ENCODE measurements around the gene NKAIN1. TPM values are rescaled to one million over a fixed set of nuclear protein-coding genes. Genes with fewer than 3 reads are reported as not detected.
"Not testable (repeated sequence)": the region's sequence is repeated elsewhere in the genome, so short reads cannot be mapped to it uniquely, and the experiment has no call there.

Gene NKAIN1
- 40.0 TPM for polyA plus RNA-seq (2013, experiment 1 of 2)
- polyA plus RNA-seq (2013, experiment 2 of 2): 39.7 TPM

- Histone ChIP-seq H3K23ac (ENCODE audit: low read length) (no peak within 1 kb of the TSS), H3K36me3 (ENCODE audit: control insufficient read depth, insufficient read depth, low read length) (no peaks in the 10 kb centered on the region), H3K27ac (ENCODE audit: low read depth, low read length) (no peak within 1 kb of the TSS), H3K4me2 (ENCODE audit: low read length) (peak within 1 kb of the TSS; percentile 96), H3K56ac (ENCODE audit: low read length) (peak within 1 kb of the TSS; percentile 90), H3K4ac (ENCODE audit: low read depth, low read length) (no peak within 1 kb of the TSS), H4K8ac (ENCODE audit: low read depth, low read length) (no peak within 1 kb of the TSS), H3K79me1 (ENCODE audit: low read length) (peaks cover 1% of the 10 kb centered on the region), H3K4me3 (ENCODE audit: low read length) (peak within 1 kb of the TSS; percentile 45), H2AK5ac (ENCODE audit: low read length) (no peak within 1 kb of the TSS), H3K79me2 (ENCODE audit: control insufficient read depth, insufficient read depth, low read length) (no peaks in the 10 kb centered on the region), H4K5ac (ENCODE audit: low read length) (no peak within 1 kb of the TSS), H2BK120ac (ENCODE audit: low read depth, low read length) (no peak within 1 kb of the TSS), H2BK5ac (ENCODE audit: low read length) (no peak within 1 kb of the TSS), H3K18ac (ENCODE audit: low read length) (peak within 1 kb of the TSS; percentile 10), H3K4me1 (ENCODE audit: control insufficient read depth, low read depth, low read length) (no peaks in the 10 kb centered on the region), H2BK15ac (replicated peaks; ENCODE audit: low read depth) (no peak within 1 kb of the TSS), H3K27me3 (ENCODE audit: insufficient read depth, low read length, poor library complexity) (no peaks in the 10 kb centered on the region), H3K9ac (ENCODE audit: low read length) (peak within 1 kb of the TSS; percentile 70)
- peak; percentile 70 for DNase-seq
- no CpG with 5 or more reads among the region's 57 CpGs for WGBS (ENCODE audit: extremely low coverage, insufficient coverage, low lambda C conversion rate)
These were observed at the start of gene NKAIN1 for GRCh38 chr1:31239653-31240241. TSS of gene NKAIN1 (minus strand) at chr1:31239887. CDS start at chr1:31239547, 340 bp downstream.

DNA sequence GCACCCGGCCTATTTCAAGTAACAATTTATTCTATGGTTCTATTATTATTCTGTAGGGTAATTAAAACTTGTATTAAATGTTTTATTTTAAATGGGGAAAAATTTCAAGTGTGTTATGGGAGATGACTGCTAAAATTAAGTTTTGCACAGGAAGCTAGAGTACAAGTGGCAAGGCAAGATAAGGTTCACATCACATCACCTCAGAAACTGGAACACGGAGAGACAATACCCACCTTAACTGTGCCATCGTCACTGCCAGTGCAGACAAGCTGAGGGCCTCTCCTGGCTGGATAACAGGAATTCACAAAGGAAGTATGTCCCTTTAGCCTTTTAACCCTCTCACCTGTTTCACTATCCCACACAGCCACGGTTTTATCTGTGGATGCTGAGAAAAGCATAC, 49.3 kb upstream of the NKAIN1 start:
- Histone ChIP-seq H3K79me1 (ENCODE audit: low read length) (peaks cover 6% of the 10 kb centered on the region), H3K18ac (ENCODE audit: low read length) (no peak overlapping the region), H3K27me3 (ENCODE audit: insufficient read depth, low read length, poor library complexity) (no peaks in the 10 kb centered on the region), H3K4me2 (ENCODE audit: low read length) (no peak overlapping the region), H3K4me3 (ENCODE audit: low read length) (no peak overlapping the region), H4K8ac (ENCODE audit: low read depth, low read length) (no peak overlapping the region), H3K4me1 (ENCODE audit: control insufficient read depth, low read depth, low read length) (no peaks in the 10 kb centered on the region), H3K9ac (ENCODE audit: low read length) (no peak overlapping the region), H3K79me2 (ENCODE audit: control insufficient read depth, insufficient read depth, low read length) (no peaks in the 10 kb centered on the region), H2AK5ac (ENCODE audit: low read length) (no peak overlapping the region), H2BK5ac (ENCODE audit: low read length) (no peak overlapping the region), H4K5ac (ENCODE audit: low read length) (no peak overlapping the region), H3K56ac (ENCODE audit: low read length) (no peak overlapping the region), H3K4ac (ENCODE audit: low read depth, low read length) (no peak overlapping the region), H2BK120ac (ENCODE audit: low read depth, low read length) (no peak overlapping the region), H3K36me3 (ENCODE audit: control insufficient read depth, insufficient read depth, low read length) (peaks cover 9% of the 10 kb centered on the region), H2BK15ac (replicated peaks; ENCODE audit: low read depth) (no peak overlapping the region), H3K27ac (ENCODE audit: low read depth, low read length) (no peak overlapping the region), H3K23ac (ENCODE audit: low read length) (no peak overlapping the region)
- no CpG with 5 or more reads among the region's 4 CpGs for WGBS (ENCODE audit: extremely low coverage, insufficient coverage, low lambda C conversion rate)
- no peak for DNase-seq

- not testable (repeated sequence) for H4K5ac ChIP-seq (ENCODE audit: low read length); H3K36me3 ChIP-seq (ENCODE audit: control insufficient read depth, insufficient read depth, low read length); H2BK15ac ChIP-seq (replicated peaks; ENCODE audit: low read depth); H3K18ac ChIP-seq (ENCODE audit: low read length); H3K4me2 ChIP-seq (ENCODE audit: low read length); H3K4me1 ChIP-seq (ENCODE audit: control insufficient read depth, low read depth, low read length); H2BK120ac ChIP-seq (ENCODE audit: low read depth, low read length); H3K4ac ChIP-seq (ENCODE audit: low read depth, low read length); DNase-seq; H3K79me1 ChIP-seq (ENCODE audit: low read length); H2AK5ac ChIP-seq (ENCODE audit: low read length); H3K27me3 ChIP-seq (ENCODE audit: insufficient read depth, low read length, poor library complexity); H3K79me2 ChIP-seq (ENCODE audit: control insufficient read depth, insufficient read depth, low read length); H3K56ac ChIP-seq (ENCODE audit: low read length); H3K4me3 ChIP-seq (ENCODE audit: low read length); H3K9ac ChIP-seq (ENCODE audit: low read length); H4K8ac ChIP-seq (ENCODE audit: low read depth, low read length); H2BK5ac ChIP-seq (ENCODE audit: low read length); H3K27ac ChIP-seq (ENCODE audit: low read depth, low read length); H3K23ac ChIP-seq (ENCODE audit: low read length)
- no CpG with 5 or more reads among the region's 4 CpGs for WGBS (ENCODE audit: extremely low coverage, insufficient coverage, low lambda C conversion rate)
These were observed 48.1 kb upstream of the NKAIN1 start for GRCh38 chr1:31287791-31288190.

GRCh38 chr1:31282426-31282825, 42.7 kb upstream of the NKAIN1 start:
- not testable (repeated sequence) for H3K4me1 ChIP-seq (ENCODE audit: control insufficient read depth, low read depth, low read length); H3K56ac ChIP-seq (ENCODE audit: low read length); H2AK5ac ChIP-seq (ENCODE audit: low read length); H2BK120ac ChIP-seq (ENCODE audit: low read depth, low read length); H3K4me3 ChIP-seq (ENCODE audit: low read length); DNase-seq; H4K8ac ChIP-seq (ENCODE audit: low read depth, low read length); H3K23ac ChIP-seq (ENCODE audit: low read length); H2BK5ac ChIP-seq (ENCODE audit: low read length); H4K5ac ChIP-seq (ENCODE audit: low read length); H3K79me2 ChIP-seq (ENCODE audit: control insufficient read depth, insufficient read depth, low read length); H3K4me2 ChIP-seq (ENCODE audit: low read length); H3K27me3 ChIP-seq (ENCODE audit: insufficient read depth, low read length, poor library complexity); H3K79me1 ChIP-seq (ENCODE audit: low read length); H3K27ac ChIP-seq (ENCODE audit: low read depth, low read length); H2BK15ac ChIP-seq (replicated peaks; ENCODE audit: low read depth); H3K18ac ChIP-seq (ENCODE audit: low read length); H3K9ac ChIP-seq (ENCODE audit: low read length); H3K4ac ChIP-seq (ENCODE audit: low read depth, low read length)
- H3K36me3 ChIP-seq (ENCODE audit: control insufficient read depth, insufficient read depth, low read length): peaks cover 13% of the 10 kb centered on the region
- no CpG with 5 or more reads among the region's 9 CpGs for WGBS (ENCODE audit: extremely low coverage, insufficient coverage, low lambda C conversion rate)

DNA sequence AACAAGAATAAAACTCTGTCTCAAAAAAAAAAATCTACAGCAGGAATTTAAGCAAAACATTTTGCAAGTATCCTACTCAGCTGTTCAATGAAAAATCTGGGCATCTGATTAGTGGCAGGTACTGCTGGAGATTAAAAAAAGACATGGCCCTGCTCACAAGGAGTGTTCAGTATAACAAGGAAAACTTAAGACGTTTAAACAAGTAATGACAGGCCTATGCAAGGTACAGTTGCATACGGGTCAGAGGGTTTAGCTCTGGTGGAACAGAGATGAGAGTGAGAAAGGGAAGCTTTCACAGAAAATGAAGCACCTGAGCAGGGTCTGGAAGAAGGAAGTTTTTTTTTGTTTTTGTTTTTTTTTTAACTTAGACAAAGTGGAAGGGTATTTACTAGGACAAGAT, 33.9 kb upstream of the NKAIN1 start:
- DNase-seq: no peak
- Histone ChIP-seq H3K79me2 (ENCODE audit: control insufficient read depth, insufficient read depth, low read length) (no peaks in the 10 kb centered on the region), H3K23ac (ENCODE audit: low read length) (no peak overlapping the region), H3K27me3 (ENCODE audit: insufficient read depth, low read length, poor library complexity) (no peaks in the 10 kb centered on the region), H3K9ac (ENCODE audit: low read length) (no peak overlapping the region), H4K5ac (ENCODE audit: low read length) (no peak overlapping the region), H3K4me1 (ENCODE audit: control insufficient read depth, low read depth, low read length) (no peaks in the 10 kb centered on the region), H2BK5ac (ENCODE audit: low read length) (no peak overlapping the region), H3K4me3 (ENCODE audit: low read length) (no peak overlapping the region), H3K4ac (ENCODE audit: low read depth, low read length) (no peak overlapping the region), H3K56ac (ENCODE audit: low read length) (no peak overlapping the region), H2BK120ac (ENCODE audit: low read depth, low read length) (no peak overlapping the region), H3K27ac (ENCODE audit: low read depth, low read length) (no peak overlapping the region), H3K18ac (ENCODE audit: low read length) (no peak overlapping the region), H4K8ac (ENCODE audit: low read depth, low read length) (no peak overlapping the region), H2BK15ac (replicated peaks; ENCODE audit: low read depth) (no peak overlapping the region), H2AK5ac (ENCODE audit: low read length) (no peak overlapping the region), H3K4me2 (ENCODE audit: low read length) (no peak overlapping the region), H3K79me1 (ENCODE audit: low read length) (no peaks in the 10 kb centered on the region), H3K36me3 (ENCODE audit: control insufficient read depth, insufficient read depth, low read length) (peaks cover 6% of the 10 kb centered on the region)
- no CpG with 5 or more reads among the region's 2 CpGs for WGBS (ENCODE audit: extremely low coverage, insufficient coverage, low lambda C conversion rate)

DNA sequence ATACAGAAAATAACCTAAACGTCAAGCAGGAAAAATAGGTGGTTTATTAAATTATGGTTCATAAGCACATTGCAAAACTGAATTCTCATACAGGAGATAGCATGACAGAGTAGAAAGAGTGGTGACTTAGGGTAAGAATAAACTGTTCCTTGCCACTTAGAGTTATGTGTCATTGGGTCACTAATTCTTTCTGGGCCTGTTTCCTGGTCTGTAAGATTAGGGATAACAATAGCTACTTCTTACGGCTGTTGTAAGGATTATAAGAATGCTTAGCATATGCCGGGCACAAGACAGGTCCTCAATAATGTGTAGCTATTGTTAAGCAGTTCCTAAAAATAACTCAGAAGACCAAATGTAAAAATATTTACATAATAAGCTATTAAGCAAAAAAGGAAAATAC, 32.7 kb upstream of the NKAIN1 start:
- no CpG with 5 or more reads among the region's 3 CpGs for WGBS (ENCODE audit: extremely low coverage, insufficient coverage, low lambda C conversion rate)
- no peak overlapping the region for H2BK120ac ChIP-seq (ENCODE audit: low read depth, low read length)
- no peaks in the 10 kb centered on the region for H3K4me1 ChIP-seq (ENCODE audit: control insufficient read depth, low read depth, low read length)
- no peak overlapping the region for H2BK15ac ChIP-seq (replicated peaks; ENCODE audit: low read depth)
- peaks cover 7% of the 10 kb centered on the region for H3K36me3 ChIP-seq (ENCODE audit: control insufficient read depth, insufficient read depth, low read length)
- H3K23ac ChIP-seq (ENCODE audit: low read length): no peak overlapping the region
- no peak overlapping the region for H2BK5ac ChIP-seq (ENCODE audit: low read length)
- DNase-seq: no peak
- no peak overlapping the region for H3K4ac ChIP-seq (ENCODE audit: low read depth, low read length)
- no peak overlapping the region for H3K4me2 ChIP-seq (ENCODE audit: low read length)
- H3K56ac ChIP-seq (ENCODE audit: low read length): no peak overlapping the region
- no peaks in the 10 kb centered on the region for H3K79me2 ChIP-seq (ENCODE audit: control insufficient read depth, insufficient read depth, low read length)
- H3K9ac ChIP-seq (ENCODE audit: low read length): no peak overlapping the region
- no peak overlapping the region for H3K18ac ChIP-seq (ENCODE audit: low read length)
- H3K27ac ChIP-seq (ENCODE audit: low read depth, low read length): no peak overlapping the region
- no peak overlapping the region for H3K4me3 ChIP-seq (ENCODE audit: low read length)
- no peak overlapping the region for H2AK5ac ChIP-seq (ENCODE audit: low read length)
- no peaks in the 10 kb centered on the region for H3K79me1 ChIP-seq (ENCODE audit: low read length)
- no peaks in the 10 kb centered on the region for H3K27me3 ChIP-seq (ENCODE audit: insufficient read depth, low read length, poor library complexity)
- no peak overlapping the region for H4K5ac ChIP-seq (ENCODE audit: low read length)
- H4K8ac ChIP-seq (ENCODE audit: low read depth, low read length): no peak overlapping the region
